ENCODE measurements around the gene PHAX.

The PHAX gene

DNA sequence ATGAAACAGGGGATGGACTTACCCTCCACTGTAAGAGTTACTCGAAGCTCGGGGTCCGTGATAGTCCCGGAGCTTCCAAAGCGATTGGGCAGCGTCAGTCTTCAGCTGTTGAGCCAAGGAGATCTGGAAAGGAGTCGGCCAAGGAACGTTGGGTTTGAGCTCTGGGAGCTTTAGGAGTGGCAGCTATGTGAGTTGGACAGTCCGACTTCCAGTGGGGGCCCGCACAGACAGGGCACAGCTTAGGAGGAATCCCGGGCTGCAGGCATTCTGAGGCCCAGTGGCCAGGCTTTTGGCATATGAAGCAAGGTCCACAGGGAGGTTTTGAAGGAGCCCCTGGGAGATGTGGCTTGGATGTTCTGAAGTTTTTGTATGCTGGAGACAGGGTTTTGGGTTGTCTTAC, 72.7 kb downstream of the PHAX start:
- no peak overlapping the region for H3K27ac ChIP-seq (ENCODE audit: low read length)
- no peak overlapping the region for H2AFZ ChIP-seq (ENCODE audit: low read depth, low read length)
- TF ChIP-seq EZH2phosphoT487 (IDR thresholded peaks at IDR 0.05; ENCODE audit: low read depth) = no peak
- TF ChIP-seq, protein P1, sequence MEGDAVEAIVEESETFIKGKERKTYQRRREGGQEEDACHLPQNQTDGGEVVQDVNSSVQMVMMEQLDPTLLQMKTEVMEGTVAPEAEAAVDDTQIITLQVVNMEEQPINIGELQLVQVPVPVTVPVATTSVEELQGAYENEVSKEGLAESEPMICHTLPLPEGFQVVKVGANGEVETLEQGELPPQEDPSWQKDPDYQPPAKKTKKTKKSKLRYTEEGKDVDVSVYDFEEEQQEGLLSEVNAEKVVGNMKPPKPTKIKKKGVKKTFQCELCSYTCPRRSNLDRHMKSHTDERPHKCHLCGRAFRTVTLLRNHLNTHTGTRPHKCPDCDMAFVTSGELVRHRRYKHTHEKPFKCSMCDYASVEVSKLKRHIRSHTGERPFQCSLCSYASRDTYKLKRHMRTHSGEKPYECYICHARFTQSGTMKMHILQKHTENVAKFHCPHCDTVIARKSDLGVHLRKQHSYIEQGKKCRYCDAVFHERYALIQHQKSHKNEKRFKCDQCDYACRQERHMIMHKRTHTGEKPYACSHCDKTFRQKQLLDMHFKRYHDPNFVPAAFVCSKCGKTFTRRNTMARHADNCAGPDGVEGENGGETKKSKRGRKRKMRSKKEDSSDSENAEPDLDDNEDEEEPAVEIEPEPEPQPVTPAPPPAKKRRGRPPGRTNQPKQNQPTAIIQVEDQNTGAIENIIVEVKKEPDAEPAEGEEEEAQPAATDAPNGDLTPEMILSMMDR (IDR thresholded peaks at IDR 0.05; ENCODE audit: low read depth, low read length) = no peak
- no peak overlapping the region for H3K4me3 ChIP-seq (ENCODE audit: low read length)
- no peak overlapping the region for H3K4me2 ChIP-seq (ENCODE audit: low read length)
- H3K79me2 ChIP-seq (ENCODE audit: low read length) = no peaks in the 10 kb centered on the region
- no peaks in the 10 kb centered on the region for H3K27me3 ChIP-seq (ENCODE audit: low read depth, low read length)
- H4K20me1 ChIP-seq (ENCODE audit: insufficient read depth, low read length) = no peaks in the 10 kb centered on the region
- no peaks in the 10 kb centered on the region; the same call in 1 of the 2 replicates for H3K4me1 ChIP-seq (ENCODE audit: low read length)
- H3K9ac ChIP-seq (ENCODE audit: low read length) = no peak overlapping the region
- H3K36me3 ChIP-seq (replicated peaks; ENCODE audit: low read depth, low read length) = no peaks in the 10 kb centered on the region
- H3K9me3 ChIP-seq (ENCODE audit: insufficient read depth, low read length) = no peaks in the 10 kb centered on the region

DNA sequence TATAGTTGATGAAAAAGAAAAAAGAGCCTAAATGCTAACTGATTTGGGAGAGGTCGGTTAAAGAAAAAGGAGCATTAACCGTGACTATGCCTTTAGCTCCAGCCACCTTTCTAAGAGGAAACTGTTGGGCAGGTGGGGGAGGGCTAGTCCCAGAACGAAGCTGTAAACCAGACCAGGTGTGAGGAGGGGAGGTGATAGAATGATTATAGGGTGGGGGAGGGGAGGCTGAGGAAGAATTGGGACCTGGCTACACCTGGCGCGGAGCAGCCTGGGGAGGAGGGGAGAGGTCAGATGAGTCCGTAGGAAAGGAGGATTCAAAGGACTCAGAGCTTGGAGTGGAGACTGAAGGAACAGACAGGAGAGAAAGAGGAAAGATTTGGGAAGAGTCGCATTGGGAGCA, 73.4 kb downstream of the PHAX start:
- Histone ChIP-seq H3K27ac (ENCODE audit: low read length) (no peak overlapping the region), H3K27me3 (ENCODE audit: low read depth, low read length) (no peaks in the 10 kb centered on the region), H3K36me3 (replicated peaks; ENCODE audit: low read depth, low read length) (no peaks in the 10 kb centered on the region), H3K79me2 (ENCODE audit: low read length) (no peaks in the 10 kb centered on the region), H3K9ac (ENCODE audit: low read length) (no peak overlapping the region), H3K4me3 (ENCODE audit: low read length) (no peak overlapping the region), H3K9me3 (ENCODE audit: insufficient read depth, low read length) (no peaks in the 10 kb centered on the region), H2AFZ (ENCODE audit: low read depth, low read length) (no peak overlapping the region), H4K20me1 (ENCODE audit: insufficient read depth, low read length) (no peaks in the 10 kb centered on the region), H3K4me2 (ENCODE audit: low read length) (no peak overlapping the region), H3K4me1 (ENCODE audit: low read length) (no peaks in the 10 kb centered on the region; the same call in 1 of the 2 replicates)
- no peak for TF ChIP-seq EZH2phosphoT487 (IDR thresholded peaks at IDR 0.05; ENCODE audit: low read depth)
- TF ChIP-seq, protein P1 (IDR thresholded peaks at IDR 0.05; ENCODE audit: low read depth, low read length) = no peak

DNA sequence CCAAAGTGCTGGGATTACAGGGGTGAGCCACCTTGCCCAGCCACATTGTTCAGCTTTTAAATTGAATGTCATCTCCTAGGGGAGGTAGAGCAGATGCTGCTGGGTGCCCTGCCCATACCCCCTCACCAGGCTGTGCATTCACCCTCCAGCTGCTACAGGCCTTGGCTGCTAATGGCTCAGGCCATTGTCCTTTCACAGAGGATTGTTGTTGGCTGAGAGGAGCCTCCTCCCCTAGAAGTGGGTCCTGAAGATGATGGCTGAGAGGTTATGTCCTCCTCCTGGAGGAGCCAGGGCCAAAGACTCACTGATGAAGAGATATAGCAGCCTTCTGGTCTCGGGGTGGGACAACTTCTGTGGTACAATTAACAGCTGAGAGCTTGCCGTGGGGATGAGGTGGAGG, 74.6 kb downstream of the PHAX start:
- Histone ChIP-seq H3K36me3 (replicated peaks; ENCODE audit: low read depth, low read length) (no peaks in the 10 kb centered on the region), H3K27me3 (ENCODE audit: low read depth, low read length) (no peaks in the 10 kb centered on the region), H3K9me3 (ENCODE audit: insufficient read depth, low read length) (no peaks in the 10 kb centered on the region), H2AFZ (ENCODE audit: low read depth, low read length) (no peak overlapping the region), H3K4me3 (ENCODE audit: low read length) (no peak overlapping the region), H3K9ac (ENCODE audit: low read length) (no peak overlapping the region), H3K79me2 (ENCODE audit: low read length) (no peaks in the 10 kb centered on the region), H4K20me1 (ENCODE audit: insufficient read depth, low read length) (no peaks in the 10 kb centered on the region), H3K4me1 (ENCODE audit: low read length) (peaks cover 7% of the 10 kb centered on the region), H3K27ac (ENCODE audit: low read length) (no peak overlapping the region), H3K4me2 (ENCODE audit: low read length) (no peak overlapping the region)
- TF ChIP-seq, protein P1 (IDR thresholded peaks at IDR 0.05; ENCODE audit: low read depth, low read length) = no peak
- no peak for TF ChIP-seq EZH2phosphoT487 (IDR thresholded peaks at IDR 0.05; ENCODE audit: low read depth)

DNA sequence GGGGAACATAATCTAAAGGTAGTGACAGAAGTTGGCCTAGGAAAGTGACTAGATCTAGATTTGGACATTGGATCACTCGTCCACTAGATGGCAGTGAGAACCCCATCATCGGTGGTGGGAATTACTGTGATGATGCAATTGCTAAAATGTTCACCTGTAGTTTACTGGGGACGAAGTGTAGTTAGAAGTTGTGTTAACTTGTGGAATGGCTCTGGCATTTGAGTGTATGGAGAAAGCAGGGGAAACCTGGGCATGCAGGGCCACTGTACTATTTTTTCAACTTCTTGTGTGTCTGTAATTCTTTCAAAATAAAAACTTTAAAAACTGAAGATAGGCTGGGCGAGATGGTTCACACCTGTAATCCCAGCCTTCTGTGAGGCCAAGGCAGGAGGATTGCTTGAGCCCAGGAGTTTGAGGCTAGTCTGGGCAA, 75.5 kb downstream of the PHAX start:
- H4K20me1 ChIP-seq (ENCODE audit: insufficient read depth, low read length) = no peaks in the 10 kb centered on the region
- H3K9me3 ChIP-seq (ENCODE audit: insufficient read depth, low read length) = no peaks in the 10 kb centered on the region
- H3K4me2 ChIP-seq (ENCODE audit: low read length) = peak overlapping the region; percentile 29; the same call in 1 of the 2 replicates
- no peaks in the 10 kb centered on the region for H3K27me3 ChIP-seq (ENCODE audit: low read depth, low read length)
- TF ChIP-seq EZH2phosphoT487 (IDR thresholded peaks at IDR 0.05; ENCODE audit: low read depth) = no peak
- TF ChIP-seq, protein P1 (IDR thresholded peaks at IDR 0.05; ENCODE audit: low read depth, low read length) = peak; percentile 85
- no peak overlapping the region for H2AFZ ChIP-seq (ENCODE audit: low read depth, low read length)
- H3K79me2 ChIP-seq (ENCODE audit: low read length) = no peaks in the 10 kb centered on the region
- no peak overlapping the region for H3K27ac ChIP-seq (ENCODE audit: low read length)
- H3K9ac ChIP-seq (ENCODE audit: low read length) = no peak overlapping the region
- H3K36me3 ChIP-seq (replicated peaks; ENCODE audit: low read depth, low read length) = no peaks in the 10 kb centered on the region
- H3K4me1 ChIP-seq (ENCODE audit: low read length) = peaks cover 9% of the 10 kb centered on the region
- H3K4me3 ChIP-seq (ENCODE audit: low read length) = no peak overlapping the region
